ENCODE results near the gene PRKAB2. TPM values are rescaled to one million over a fixed set of nuclear protein-coding genes. Genes with fewer than 3 reads are reported as not detected.
"Not testable (repeated sequence)": the region's sequence is repeated elsewhere in the genome, so short reads cannot be mapped to it uniquely, and the experiment has no call there.

PRKAB2 gene
- total RNA-seq, 2 donors from 2014 or later, result 0.57 to 8.6 TPM

DNA sequence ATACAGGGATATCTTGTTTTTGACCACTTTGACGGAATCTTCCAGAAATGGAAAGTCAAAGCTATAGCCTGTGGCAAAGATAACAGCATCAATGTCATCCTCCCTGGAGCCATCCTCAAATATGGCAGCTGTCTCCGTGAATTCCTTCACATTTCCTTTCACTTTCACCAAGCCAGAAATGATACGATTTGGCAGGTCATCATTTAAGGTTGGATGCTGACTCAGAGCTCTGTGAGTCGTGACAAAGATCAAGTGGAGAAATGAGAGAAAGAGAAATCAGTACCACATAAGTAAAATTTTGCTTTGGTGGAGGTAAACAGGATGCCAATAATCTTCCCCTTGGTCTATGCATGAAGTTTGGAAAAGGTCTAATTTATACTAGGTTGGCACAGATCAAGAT, 29.0 kb upstream of the PRKAB2 start:
- DNase-seq (ENCODE audit: low spot score in 2 of 2) (no peak), ATAC-seq (no peak)
- peaks cover 0 to 6% of the 10 kb centered on the region in 2 donors for H3K9me3 Mint-ChIP-seq

DNA sequence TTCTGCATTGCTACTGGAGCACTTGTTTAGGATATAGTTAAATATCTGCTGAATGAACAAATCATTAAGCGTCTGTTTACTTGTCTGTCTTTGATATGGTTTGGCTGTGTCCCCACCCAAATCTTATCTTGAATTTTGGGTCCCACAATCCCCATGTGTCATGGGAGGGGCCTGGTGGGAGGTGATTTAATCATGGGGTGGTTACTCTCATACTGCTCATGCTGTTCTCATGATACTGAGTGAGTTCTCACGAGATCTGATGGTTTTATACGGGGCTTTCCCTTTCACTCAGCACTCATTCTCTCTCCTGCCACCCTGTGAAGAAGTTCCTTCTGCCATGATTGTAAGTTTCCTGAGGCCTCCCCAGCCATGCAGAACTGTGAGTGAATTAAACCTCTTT, 25.1 kb upstream of the PRKAB2 start:
- DNase-seq (ENCODE audit: low spot score in 2 of 2); H3K36me3 Mint-ChIP-seq; H3K27ac Mint-ChIP-seq; ATAC-seq; H3K9me3 Mint-ChIP-seq: not testable (repeated sequence)

More for the DNA sequence above, 29.0 kb upstream of the PRKAB2 start:
- Mint-ChIP-seq H3K27ac (no peak overlapping the region), H3K36me3 (peaks cover 0 to 8% of the 10 kb centered on the region in 2 donors)

DNA sequence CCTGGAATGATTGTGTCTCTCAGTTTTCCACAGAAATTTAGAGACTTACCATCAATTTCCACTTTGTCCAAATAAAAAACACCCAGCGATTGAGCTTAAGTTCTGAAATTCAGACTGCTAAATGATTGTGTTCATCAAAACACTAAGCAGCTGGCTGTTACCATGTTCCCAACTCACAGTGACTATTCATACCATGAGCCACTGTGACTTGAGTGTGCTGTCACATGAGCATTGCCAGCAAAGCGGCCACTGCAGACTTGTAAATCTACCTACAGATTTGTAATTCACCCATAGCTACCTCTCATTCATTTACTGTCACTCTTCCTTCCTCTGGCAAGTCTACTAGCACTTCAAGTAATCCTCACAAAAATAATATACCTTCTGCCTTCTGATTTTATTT, 17.2 kb upstream of the PRKAB2 start:
- ATAC-seq (no peak), DNase-seq (ENCODE audit: low spot score in 2 of 2) (no peak)
- Mint-ChIP-seq H3K9me3 (no peaks in the 10 kb centered on the region), H3K27ac (no peak overlapping the region), H3K36me3 (peaks cover 0 to 7% of the 10 kb centered on the region in 2 donors)

DNA sequence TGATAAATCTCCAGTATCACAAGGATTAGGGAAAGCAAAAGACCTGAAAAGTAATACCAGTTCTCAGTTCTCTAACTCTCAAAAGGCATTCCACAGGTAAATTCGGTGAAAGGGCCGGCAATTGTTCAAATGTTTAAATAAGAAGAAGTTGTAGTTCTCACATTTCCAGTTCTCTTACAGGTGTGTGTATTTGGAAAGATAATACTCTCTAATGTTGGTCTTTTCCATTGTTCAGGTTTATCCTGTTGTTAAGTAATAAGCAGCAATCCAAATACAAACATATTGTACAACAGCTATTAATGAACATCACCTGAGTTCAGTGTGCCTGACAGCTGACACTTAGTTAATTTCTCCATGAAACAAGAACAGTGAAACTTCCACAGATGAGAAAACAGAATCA, 13.2 kb upstream of the PRKAB2 start:
- ATAC-seq (no peak), DNase-seq (ENCODE audit: low spot score in 2 of 2) (no peak)
- H3K36me3 Mint-ChIP-seq, result no peaks in the 10 kb centered on the region
- no peaks in the 10 kb centered on the region for H3K9me3 Mint-ChIP-seq
- H3K27ac Mint-ChIP-seq, result no peak overlapping the region

DNA sequence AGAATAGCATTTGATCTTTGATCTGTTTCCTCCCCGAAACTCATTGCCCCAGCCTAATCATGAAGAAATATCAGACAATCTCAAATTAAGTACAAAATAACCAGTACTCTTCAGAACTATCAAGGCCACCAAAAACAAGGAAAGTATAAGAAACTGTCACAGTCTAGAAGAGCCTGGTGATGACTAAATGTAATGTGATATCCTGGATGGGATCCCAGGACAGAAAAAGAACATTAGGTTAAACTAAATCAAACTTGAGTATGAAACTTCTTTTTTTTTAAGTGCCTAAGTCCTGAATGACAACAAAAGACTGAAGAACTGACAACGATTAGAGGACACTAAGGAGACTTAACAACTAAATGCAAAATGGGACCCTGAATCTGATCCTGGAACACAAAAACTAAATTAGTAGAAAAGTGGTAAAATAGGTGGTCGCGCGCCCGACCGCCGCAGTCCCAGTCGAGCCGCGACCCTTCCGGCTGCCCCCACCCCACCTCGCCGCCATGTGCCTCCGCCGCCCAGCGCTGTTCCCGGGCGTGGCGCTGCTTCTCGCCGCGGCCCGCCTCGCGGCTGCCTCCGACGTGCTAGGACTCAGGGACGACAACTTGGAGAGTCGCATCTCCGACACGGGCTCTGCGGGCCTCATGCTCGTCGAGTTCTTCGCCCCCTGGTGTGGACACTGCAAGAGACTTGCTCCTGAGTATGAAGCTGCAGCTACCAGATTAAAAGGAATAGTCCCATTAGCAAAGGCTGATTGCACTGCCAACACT, 5.5 kb upstream of the PRKAB2 start:
- Mint-ChIP-seq H3K9me3 (peaks cover 18 to 24% of the 10 kb centered on the region in 2 donors), H3K27ac (no peak overlapping the region), H3K36me3 (peaks cover 32 to 33% of the 10 kb centered on the region in 2 donors)
- ATAC-seq (peak in 1 of 2 donors; percentile 30), DNase-seq (ENCODE audit: low spot score in 2 of 2) (no peak)

- no peak for DNase-seq (ENCODE audit: low spot score in 2 of 2)
- ATAC-seq, result no peak
- H3K9me3 Mint-ChIP-seq, result peaks cover 0 to 16% of the 10 kb centered on the region in 2 donors
- peaks cover 9 to 40% of the 10 kb centered on the region in 2 donors for H3K36me3 Mint-ChIP-seq
- peak overlapping the region in 1 of 2 donors; percentile 92 for H3K27ac Mint-ChIP-seq
These were observed 687 bp downstream of the PRKAB2 start for GRCh38 chr1:147171399-147172167.

- ATAC-seq, result no peak
- H3K36me3 Mint-ChIP-seq, result peaks cover 9 to 39% of the 10 kb centered on the region in 2 donors
- H3K27ac Mint-ChIP-seq, result no peak overlapping the region
- peaks cover 0 to 9% of the 10 kb centered on the region in 2 donors for H3K9me3 Mint-ChIP-seq
- no peak for DNase-seq (ENCODE audit: low spot score in 2 of 2)
These were observed 2.2 kb downstream of the PRKAB2 start for GRCh38 chr1:147169840-147170674.

DNA sequence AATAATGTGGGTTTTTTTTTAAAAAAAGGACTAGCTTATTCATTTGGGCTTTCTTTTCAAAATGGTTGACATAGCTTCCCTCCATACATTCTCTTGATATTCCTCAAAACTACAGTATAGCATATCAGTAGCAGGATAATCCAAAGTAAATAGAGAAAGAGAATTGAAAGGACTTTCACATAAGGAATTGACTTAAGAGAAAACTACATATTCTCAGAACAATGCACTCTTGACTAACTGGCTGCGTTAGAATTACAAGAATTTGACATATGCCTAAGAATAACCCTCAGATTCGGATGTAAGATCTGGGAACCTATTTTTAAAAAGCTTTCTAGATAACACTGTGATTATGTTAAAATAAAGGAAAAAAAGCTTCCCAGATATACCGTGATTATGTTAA, 3.1 kb downstream of the PRKAB2 start:
- Mint-ChIP-seq H3K27ac (no peak overlapping the region), H3K9me3 (peaks cover 0 to 6% of the 10 kb centered on the region in 2 donors), H3K36me3 (peaks cover 9 to 34% of the 10 kb centered on the region in 2 donors)
- ATAC-seq (no peak), DNase-seq (ENCODE audit: low spot score in 2 of 2) (no peak)

DNA sequence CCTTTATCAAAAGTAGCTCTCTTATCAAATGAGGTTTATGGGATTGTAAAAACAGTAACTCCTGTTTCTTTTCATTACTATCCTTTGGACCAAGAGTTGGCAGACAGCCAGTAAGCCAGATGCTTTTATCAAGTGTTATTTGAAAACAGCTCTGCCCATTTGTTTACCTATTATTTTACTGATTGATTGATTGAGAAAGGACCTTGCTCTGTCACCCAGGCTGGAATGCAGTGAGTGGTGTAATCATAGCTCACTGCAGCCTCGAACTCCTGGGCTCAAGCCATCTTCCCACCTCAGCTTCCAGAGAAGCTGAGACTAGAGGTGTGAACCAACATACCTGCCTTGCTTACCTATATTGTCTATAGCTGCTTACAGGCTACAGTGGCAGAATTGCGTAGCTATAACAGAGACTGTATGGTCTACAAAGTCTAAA, 3.6 kb downstream of the PRKAB2 start:
- H3K9me3 Mint-ChIP-seq, result peaks cover 0 to 4% of the 10 kb centered on the region in 2 donors
- no peak overlapping the region for H3K27ac Mint-ChIP-seq
- no peak for ATAC-seq
- no peak for DNase-seq (ENCODE audit: low spot score in 2 of 2)
- peaks cover 9 to 31% of the 10 kb centered on the region in 2 donors for H3K36me3 Mint-ChIP-seq

DNA sequence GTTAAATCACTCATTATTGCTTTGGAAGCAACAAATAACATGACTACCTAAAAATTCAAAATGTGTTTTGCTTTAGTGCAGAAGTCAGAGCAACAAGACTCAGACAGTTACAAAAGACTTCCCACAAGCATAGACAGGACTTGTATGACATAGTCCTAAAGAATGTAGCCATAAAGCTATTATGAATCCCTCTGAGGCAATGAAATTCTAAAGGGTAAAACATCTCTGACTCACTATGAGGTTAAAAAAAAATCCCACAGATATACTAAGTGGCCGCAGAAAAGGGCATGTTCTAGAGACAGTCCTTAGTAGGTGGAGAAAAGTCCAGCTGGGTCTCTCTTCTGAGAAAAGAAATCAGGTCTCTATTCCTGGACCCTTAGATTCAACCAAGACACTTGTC, 4.9 kb downstream of the PRKAB2 start:
- Mint-ChIP-seq H3K9me3 (no peaks in the 10 kb centered on the region), H3K27ac (no peak overlapping the region), H3K36me3 (peaks cover 0 to 18% of the 10 kb centered on the region in 2 donors)
- DNase-seq (ENCODE audit: low spot score in 2 of 2), result no peak
- peak in 1 of 2 donors; percentile 12 for ATAC-seq

DNA sequence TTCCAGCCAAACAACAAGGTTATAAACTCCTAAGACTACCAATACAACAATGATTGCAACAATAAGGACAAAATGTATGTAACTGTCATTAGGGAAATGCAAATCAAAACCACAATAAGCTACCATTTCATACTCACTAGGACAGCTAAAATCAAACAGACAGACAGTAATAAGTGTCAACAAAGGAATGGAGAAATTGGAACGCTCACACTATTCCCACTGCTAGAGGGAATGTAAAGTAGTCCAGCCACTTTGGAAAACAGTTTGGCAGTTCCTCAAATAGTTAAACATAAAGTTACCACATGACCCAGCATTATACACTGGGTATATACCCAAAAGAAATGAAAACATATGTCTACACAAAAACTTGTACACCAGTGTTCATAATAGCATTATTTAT, 9.3 kb downstream of the PRKAB2 start:
- ATAC-seq, result no peak
- no peak for DNase-seq (ENCODE audit: low spot score in 2 of 2)
- peaks cover 8% of the 10 kb centered on the region in 2 donors for H3K36me3 Mint-ChIP-seq

GRCh38 chr1:147162093-147162492, 10.2 kb downstream of the PRKAB2 start:
- Mint-ChIP-seq H3K36me3 (peaks cover 8 to 17% of the 10 kb centered on the region in 2 donors), H3K27ac (no peak overlapping the region), H3K9me3 (no peaks in the 10 kb centered on the region)
- no peak for ATAC-seq
- no peak for DNase-seq (ENCODE audit: low spot score in 2 of 2)

More for the DNA sequence above, 9.3 kb downstream of the PRKAB2 start:
- H3K27ac Mint-ChIP-seq, result no peak overlapping the region
- no peaks in the 10 kb centered on the region for H3K9me3 Mint-ChIP-seq

- ATAC-seq; DNase-seq (ENCODE audit: low spot score in 2 of 2); H3K9me3 Mint-ChIP-seq: not testable (repeated sequence)
- Mint-ChIP-seq H3K27ac (peak overlapping the region in 1 of 2 donors; percentile 71), H3K36me3 (peaks cover 6 to 18% of the 10 kb centered on the region in 2 donors)
These were observed 15.2 kb downstream of the PRKAB2 start for GRCh38 chr1:147157116-147157515.

- no peak for DNase-seq (ENCODE audit: low spot score in 2 of 2)
- ATAC-seq, result no peak
- H3K36me3 Mint-ChIP-seq, result peaks cover 6 to 18% of the 10 kb centered on the region in 2 donors
- no peaks in the 10 kb centered on the region for H3K9me3 Mint-ChIP-seq
- H3K27ac Mint-ChIP-seq, result peak overlapping the region in 1 of 2 donors; percentile 71
These were observed 15.6 kb downstream of the PRKAB2 start for GRCh38 chr1:147156642-147157041.

- no peak overlapping the region for H3K27ac Mint-ChIP-seq
- ATAC-seq, result no peak
These were observed 19.5 kb downstream of the PRKAB2 start for GRCh38 chr1:147152772-147153171.

DNA sequence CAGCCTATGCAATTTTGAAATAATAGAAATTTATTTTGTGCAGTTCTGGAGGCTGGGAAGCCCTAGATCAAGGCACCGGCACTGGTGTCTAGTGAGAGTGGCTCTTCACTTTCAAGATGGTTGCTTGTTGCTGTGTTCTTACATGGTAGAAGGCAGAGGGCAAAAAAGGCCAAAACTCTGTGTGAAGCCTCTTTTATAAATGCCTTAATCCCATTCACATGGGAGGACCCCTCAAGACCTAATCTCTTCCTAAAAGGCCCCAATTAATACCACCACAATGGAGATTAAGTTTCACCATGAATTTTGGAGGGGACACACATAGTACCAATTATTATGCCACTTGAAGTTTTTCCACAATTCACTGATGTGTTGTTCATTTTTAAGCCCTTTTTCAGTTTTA, 21.0 kb downstream of the PRKAB2 start:
- Mint-ChIP-seq H3K36me3 (peaks cover 0 to 6% of the 10 kb centered on the region in 2 donors), H3K9me3 (no peaks in the 10 kb centered on the region), H3K27ac (no peak overlapping the region)
- DNase-seq (ENCODE audit: low spot score in 2 of 2) (no peak), ATAC-seq (no peak)

More at GRCh38 chr1:147152772-147153171, 19.5 kb downstream of the PRKAB2 start:
- Mint-ChIP-seq H3K9me3 (no peaks in the 10 kb centered on the region), H3K36me3 (peaks cover 6 to 8% of the 10 kb centered on the region in 2 donors)
- no peak for DNase-seq (ENCODE audit: low spot score in 2 of 2)
